ENCODE data around the gene TEN1.

TEN1 gene

DNA sequence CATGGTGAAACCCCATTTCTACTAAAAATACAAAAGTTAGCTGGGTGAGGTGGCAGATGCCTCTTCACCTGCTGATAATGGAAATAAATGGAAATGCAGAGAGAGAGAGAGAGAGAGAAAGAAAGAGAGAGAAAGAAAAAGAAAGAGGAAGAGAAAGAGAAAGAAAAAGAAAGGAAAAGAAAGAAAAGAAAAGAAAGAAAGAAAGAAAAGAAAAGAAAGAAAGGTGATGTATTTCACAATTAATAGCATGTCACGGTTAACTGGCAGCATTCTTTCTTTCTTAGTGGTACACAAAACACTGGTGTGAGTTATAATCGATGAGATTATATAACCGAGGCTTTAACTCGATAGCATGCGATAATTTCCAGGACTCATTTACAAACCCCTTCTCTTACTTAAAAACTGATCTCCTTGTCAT, 3.3 kb upstream of the TEN1 start:
- no peak for DNase-seq (ENCODE audit: low read depth)
- TF ChIP-seq, protein P1, sequence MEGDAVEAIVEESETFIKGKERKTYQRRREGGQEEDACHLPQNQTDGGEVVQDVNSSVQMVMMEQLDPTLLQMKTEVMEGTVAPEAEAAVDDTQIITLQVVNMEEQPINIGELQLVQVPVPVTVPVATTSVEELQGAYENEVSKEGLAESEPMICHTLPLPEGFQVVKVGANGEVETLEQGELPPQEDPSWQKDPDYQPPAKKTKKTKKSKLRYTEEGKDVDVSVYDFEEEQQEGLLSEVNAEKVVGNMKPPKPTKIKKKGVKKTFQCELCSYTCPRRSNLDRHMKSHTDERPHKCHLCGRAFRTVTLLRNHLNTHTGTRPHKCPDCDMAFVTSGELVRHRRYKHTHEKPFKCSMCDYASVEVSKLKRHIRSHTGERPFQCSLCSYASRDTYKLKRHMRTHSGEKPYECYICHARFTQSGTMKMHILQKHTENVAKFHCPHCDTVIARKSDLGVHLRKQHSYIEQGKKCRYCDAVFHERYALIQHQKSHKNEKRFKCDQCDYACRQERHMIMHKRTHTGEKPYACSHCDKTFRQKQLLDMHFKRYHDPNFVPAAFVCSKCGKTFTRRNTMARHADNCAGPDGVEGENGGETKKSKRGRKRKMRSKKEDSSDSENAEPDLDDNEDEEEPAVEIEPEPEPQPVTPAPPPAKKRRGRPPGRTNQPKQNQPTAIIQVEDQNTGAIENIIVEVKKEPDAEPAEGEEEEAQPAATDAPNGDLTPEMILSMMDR (IDR thresholded peaks at IDR 0.05; ENCODE audit: control insufficient read depth, extremely low read depth, insufficient read depth), result no peak

DNA sequence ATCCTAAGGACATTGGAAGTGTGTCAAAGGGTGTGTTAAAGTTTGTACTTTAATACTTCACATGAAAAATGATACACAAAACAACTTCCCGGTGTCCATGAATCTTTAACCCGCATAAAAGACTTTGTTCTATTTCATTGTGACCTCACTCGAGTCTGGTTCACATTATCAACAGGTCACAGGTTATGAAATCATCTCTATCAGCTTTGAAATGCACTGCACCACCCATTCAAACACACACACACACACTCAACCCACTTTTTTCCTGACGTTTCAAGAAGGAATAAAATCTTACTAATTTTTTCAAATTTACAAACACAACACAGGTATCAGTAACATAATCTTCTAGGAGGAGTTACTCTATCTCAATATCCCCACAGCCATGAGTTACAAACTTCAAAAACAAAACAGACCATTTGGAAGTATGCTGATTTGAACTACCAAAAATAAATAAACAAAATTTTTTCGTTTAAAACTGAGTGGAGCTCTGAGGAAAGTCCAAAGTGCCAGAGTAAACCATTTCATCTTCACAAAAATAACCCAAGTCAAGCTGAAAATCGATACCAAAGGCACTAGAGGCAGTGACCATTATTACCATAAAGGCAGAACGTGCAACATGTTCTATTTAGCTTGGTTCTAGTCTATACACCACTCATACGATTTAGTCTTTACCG, 2.7 kb upstream of the TEN1 start:
- no peak for DNase-seq (ENCODE audit: low read depth)
- no peak overlapping the region for H3K4me3 ChIP-seq (ENCODE audit: low read depth, low read length)
- TF ChIP-seq, protein P1 (IDR thresholded peaks at IDR 0.05; ENCODE audit: control insufficient read depth, extremely low read depth, insufficient read depth), result no peak

More for the DNA sequence above, 3.3 kb upstream of the TEN1 start:
- no peak overlapping the region for H3K4me3 ChIP-seq (ENCODE audit: low read depth, low read length)

DNA sequence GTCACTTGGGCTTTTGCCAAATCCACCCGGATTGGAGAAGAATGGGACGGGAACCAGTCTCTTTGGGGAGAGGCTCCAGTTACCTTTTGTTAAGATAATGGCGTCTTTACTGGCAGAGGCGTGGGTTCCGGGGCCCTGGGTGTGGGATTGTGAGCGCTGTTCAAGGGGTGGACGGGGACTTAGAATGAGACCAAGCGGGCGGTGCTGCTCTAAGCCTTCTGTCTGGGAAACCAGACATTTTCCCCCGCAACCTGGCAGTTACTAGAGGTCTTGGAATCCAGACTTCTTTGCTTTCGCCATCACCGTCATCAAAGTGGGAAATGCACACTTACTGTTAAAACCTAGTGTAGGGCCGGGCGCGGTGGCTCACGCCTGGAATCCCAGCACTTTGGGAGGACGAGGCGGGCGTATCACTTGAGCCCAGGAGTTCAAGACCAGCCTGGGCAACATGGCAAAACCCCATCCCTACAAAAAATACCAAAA, 706 bp downstream of the TEN1 start:
- TF ChIP-seq, protein P1 (IDR thresholded peaks at IDR 0.05; ENCODE audit: control insufficient read depth, extremely low read depth, insufficient read depth), result no peak
- DNase-seq (ENCODE audit: low read depth), result no peak
- peak overlapping the region; percentile 93 for H3K4me3 ChIP-seq (ENCODE audit: low read depth, low read length)

- TF ChIP-seq, protein P1 (IDR thresholded peaks at IDR 0.05; ENCODE audit: control insufficient read depth, extremely low read depth, insufficient read depth), result no peak
- DNase-seq (ENCODE audit: low read depth), result no peak
- peak overlapping the region; percentile 93 for H3K4me3 ChIP-seq (ENCODE audit: low read depth, low read length)
These were observed 1.4 kb downstream of the TEN1 start for GRCh38 chr17:75980188-75981018.

GRCh38 chr17:75981019-75981615, 2.1 kb downstream of the TEN1 start:
- TF ChIP-seq, protein P1 (IDR thresholded peaks at IDR 0.05; ENCODE audit: control insufficient read depth, extremely low read depth, insufficient read depth), result no peak
- no peak for DNase-seq (ENCODE audit: low read depth)
- H3K4me3 ChIP-seq (ENCODE audit: low read depth, low read length), result no peak overlapping the region

DNA sequence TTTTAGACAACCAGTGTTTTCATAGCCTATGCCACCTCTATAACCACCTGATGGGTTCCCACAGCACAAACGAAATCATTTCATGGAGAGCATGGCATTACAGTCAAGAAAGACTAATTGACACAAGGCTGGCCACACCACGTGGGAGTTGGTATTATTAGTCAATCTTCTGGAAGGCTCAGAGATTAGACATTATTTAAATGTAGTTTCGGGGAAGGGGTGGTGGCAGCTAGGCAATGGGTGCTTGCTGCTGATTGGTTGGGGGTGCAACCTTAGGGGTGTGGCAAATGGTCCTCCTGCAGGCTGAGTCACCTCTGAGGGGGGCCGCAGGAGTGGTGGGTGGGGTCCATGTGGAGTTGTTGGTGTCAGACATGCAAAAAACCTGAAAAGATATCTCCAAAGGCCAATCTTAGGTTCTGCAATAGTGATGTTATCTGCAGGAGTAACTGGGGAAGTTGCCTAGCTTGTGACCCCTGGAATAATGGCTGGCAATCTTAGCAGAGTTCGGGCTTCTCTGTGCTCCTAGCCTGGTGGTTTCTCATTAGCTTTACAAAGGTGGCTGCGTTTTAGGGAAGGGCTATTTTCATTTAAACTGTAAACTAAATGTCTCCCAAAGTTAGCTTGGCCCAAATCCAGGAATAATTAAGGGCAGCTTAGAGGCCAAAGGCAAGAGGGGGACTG, 4.6 kb downstream of the TEN1 start:
- DNase-seq (ENCODE audit: low read depth), result no peak
- TF ChIP-seq, protein P1 (IDR thresholded peaks at IDR 0.05; ENCODE audit: control insufficient read depth, extremely low read depth, insufficient read depth), result no peak
- no peak overlapping the region for H3K4me3 ChIP-seq (ENCODE audit: low read depth, low read length)

Data from LNCaP clone FGC (cell line).